ENCODE measurements around the gene IFITM2. TPM values are rescaled to one million over a fixed set of nuclear protein-coding genes. Genes with fewer than 3 reads are reported as not detected.
"Not testable (repeated sequence)": the region's sequence is repeated elsewhere in the genome, so short reads cannot be mapped to it uniquely, and the experiment has no call there.

IFITM2 gene
- total RNA-seq, 2 donors from 2014 or later = 74.1 to 115 TPM

GRCh38 chr11:329886-330253, 22.3 kb downstream of the IFITM2 start:
- Histone ChIP-seq H3K4me3 (no peak overlapping the region), H3K27me3 (no peaks in the 10 kb centered on the region), H3K4me1 (peaks cover 5% of the 10 kb centered on the region), H3K27ac (no peak overlapping the region), H3K36me3 (no peaks in the 10 kb centered on the region), H3K9me3 (no peaks in the 10 kb centered on the region), H3K9ac (ENCODE audit: low read depth in 2 of 2, low read length in 2 of 2) (no peak overlapping the region)
- DNase-seq = no peak
- no peak for TF ChIP-seq CTCF (IDR thresholded peaks at IDR 0.05)
- intact Hi-C loops (cut with DNase I) = no loop called here

DNA sequence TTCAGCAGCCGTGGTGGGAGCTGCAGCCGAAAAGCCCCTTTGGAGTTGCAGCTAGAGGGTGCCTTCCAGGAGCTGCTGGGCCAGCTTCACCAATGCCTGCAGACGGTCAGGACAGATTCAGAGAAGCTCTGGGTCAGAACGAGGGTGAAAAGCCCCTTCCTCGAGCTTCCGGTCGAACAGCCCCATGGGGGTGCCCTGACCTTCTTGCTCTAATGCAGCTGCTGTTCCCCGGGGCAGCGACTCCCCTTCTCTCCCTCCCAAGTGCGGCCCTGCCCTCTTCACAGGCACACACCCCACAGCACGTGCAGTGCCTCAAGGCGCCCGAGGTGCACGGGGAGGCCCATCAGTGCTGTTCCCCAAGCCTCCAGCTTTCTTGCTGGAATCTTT, 22.7 kb downstream of the IFITM2 start:
- TF ChIP-seq CTCF (IDR thresholded peaks at IDR 0.05) = no peak
- no peaks in the 10 kb centered on the region for H3K27me3 ChIP-seq
- H3K4me1 ChIP-seq = peaks cover 5% of the 10 kb centered on the region
- no peak overlapping the region for H3K4me3 ChIP-seq
- intact Hi-C loops (cut with DNase I) = no loop called here
- H3K27ac ChIP-seq = no peak overlapping the region
- H3K36me3 ChIP-seq = no peaks in the 10 kb centered on the region
- H3K9me3 ChIP-seq = no peaks in the 10 kb centered on the region
- DNase-seq = no peak
- H3K9ac ChIP-seq (ENCODE audit: low read depth in 2 of 2, low read length in 2 of 2) = no peak overlapping the region

GRCh38 chr11:330694-331357, 23.2 kb downstream of the IFITM2 start:
- no peaks in the 10 kb centered on the region for H3K27me3 ChIP-seq
- H3K4me1 ChIP-seq = peaks cover 5% of the 10 kb centered on the region
- no peak overlapping the region for H3K9ac ChIP-seq (ENCODE audit: low read depth in 2 of 2, low read length in 2 of 2)
- H3K36me3 ChIP-seq = no peaks in the 10 kb centered on the region
- no peak for TF ChIP-seq CTCF (IDR thresholded peaks at IDR 0.05)
- intact Hi-C loops (cut with DNase I) = no loop called here
- H3K4me3 ChIP-seq = no peak overlapping the region
- no peak overlapping the region for H3K27ac ChIP-seq
- peak; percentile 22 for DNase-seq
- H3K9me3 ChIP-seq = no peaks in the 10 kb centered on the region

DNA sequence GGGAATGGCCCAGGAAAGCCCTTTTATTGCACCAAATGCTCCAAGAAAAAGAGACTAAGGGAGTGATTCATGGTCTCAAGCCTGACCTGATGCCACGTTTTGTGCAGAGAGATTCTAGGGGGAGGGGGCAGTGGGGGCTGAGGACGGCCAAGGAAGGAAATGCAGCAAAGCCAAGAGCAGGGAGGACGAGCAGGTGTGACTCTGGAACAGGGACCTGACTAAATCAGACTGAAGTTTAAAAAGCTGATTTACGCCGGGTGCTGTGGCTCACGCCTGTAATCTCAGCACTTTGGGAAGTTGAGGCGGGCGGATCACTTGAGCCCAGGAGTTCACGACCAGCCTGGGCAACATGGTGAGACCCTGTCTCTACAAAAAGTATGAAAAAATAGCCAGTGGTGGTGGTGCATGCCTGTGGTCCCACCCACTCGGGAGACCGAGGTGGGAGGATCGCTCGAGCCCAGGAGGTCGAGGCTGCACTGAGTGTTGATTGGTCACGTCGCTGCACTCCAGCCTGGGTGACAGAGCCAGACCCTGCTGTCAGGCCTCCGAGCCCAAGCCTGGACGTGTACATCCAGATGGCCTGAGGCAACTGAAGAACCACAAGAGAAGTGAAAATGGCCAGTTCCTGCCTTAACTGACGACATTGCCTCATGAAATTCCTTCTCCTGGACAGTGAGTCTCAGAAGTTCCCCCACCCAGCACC, 23.9 kb downstream of the IFITM2 start:
- TF ChIP-seq CTCF (IDR thresholded peaks at IDR 0.05) = no peak
- Histone ChIP-seq H3K36me3 (no peaks in the 10 kb centered on the region), H3K4me3 (no peak overlapping the region), H3K9ac (ENCODE audit: low read depth in 2 of 2, low read length in 2 of 2) (no peak overlapping the region), H3K27me3 (no peaks in the 10 kb centered on the region), H3K27ac (no peak overlapping the region), H3K9me3 (no peaks in the 10 kb centered on the region), H3K4me1 (peaks cover 6% of the 10 kb centered on the region)
- no peak for DNase-seq
- intact Hi-C loops (cut with DNase I) = no loop called here

DNA sequence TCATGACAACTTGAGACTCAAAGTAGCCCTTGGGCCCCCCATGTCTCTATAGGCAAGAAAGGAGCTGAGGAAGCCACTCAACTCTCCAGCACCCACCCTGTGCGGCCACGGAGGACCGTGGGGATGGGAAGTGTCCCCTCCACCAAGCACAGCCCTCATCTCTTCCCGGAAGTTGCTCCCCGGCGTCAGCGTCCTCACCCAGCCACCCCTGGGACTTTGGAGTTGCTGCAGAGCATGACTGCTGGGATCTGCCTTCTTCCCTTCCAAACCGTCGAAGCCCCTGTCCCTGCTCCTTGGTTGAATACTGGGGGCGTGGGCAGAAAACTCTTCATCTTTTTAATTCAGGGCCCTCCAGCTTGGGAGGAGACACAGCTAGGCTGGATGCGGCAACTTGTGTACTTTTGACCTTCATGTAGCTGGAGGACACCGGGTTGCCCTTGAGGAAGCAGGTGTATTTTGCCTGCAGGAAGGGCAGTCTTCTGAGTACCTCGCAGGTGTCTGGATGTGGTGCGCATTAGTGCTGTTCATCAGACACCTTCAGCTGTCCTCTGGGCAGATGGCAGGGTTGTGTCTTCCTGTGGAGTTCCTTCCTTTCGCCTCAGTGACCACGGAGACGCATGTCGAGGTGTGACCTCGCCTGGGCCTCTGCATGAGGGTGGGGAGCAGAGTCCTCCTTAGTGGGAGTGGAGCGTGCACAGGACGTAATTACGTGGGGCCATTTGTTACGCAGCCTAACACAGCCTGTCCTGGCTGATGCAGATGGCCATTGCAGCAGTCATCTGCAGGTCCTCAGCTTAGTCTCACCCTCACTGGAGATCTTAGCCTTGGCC, 25.2 kb downstream of the IFITM2 start:
- Histone ChIP-seq H3K27ac (no peak overlapping the region), H3K9ac (ENCODE audit: low read depth in 2 of 2, low read length in 2 of 2) (no peak overlapping the region), H3K4me1 (peaks cover 6% of the 10 kb centered on the region), H3K36me3 (no peaks in the 10 kb centered on the region), H3K9me3 (no peaks in the 10 kb centered on the region), H3K27me3 (no peaks in the 10 kb centered on the region), H3K4me3 (no peak overlapping the region)
- no peak for DNase-seq
- TF ChIP-seq CTCF (IDR thresholded peaks at IDR 0.05) = no peak
- intact Hi-C loops (cut with DNase I) = no loop called here

DNA sequence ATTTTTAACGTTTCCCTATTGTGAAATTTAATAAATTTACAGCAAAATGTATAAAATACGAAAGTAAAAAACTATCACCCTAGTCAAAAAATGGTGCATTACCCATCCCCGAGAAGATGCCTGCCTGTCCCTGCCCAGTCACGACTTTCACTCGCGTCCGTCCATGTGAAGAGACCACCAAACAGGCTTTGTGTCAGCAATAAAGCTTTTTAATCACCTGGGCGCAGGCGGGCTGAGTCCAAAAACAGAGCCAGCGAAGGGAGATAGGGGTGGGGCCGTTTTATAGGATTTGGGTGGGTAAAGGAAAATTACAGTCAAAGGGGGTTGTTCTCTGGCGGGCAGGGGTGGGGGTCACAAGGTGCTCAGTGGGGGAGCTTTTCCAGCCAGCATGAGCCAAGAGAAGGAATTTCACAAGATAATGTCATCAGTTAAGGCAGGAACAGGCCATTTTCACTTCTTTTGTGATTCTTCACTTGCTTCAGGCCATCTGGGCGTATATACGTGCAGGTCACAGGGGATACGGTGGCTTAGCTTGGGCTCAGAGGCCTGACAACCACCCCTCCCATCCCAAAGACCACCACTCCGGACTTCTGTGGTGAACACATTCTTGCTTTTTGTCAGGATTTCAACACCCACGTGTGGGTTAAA, 26.1 kb downstream of the IFITM2 start:
- H3K4me1 ChIP-seq; H3K27me3 ChIP-seq; H3K36me3 ChIP-seq; H3K27ac ChIP-seq; H3K9me3 ChIP-seq; DNase-seq; H3K4me3 ChIP-seq; intact Hi-C loops (cut with DNase I); H3K9ac ChIP-seq (ENCODE audit: low read depth in 2 of 2, low read length in 2 of 2): not testable (repeated sequence)
